RWPE1 (cell line): ENCODE measurements around the gene LMF2.

Experiments
- CTCF ChIA-PET: fragments of 350-600 bp; sonication (Branson Sonifier 250); formaldehyde crosslinking; extraction: SDS; loops from one replicate; lab custom pipeline; 2021; lab: Yijun Ruan, JAX
- POLR2A ChIA-PET: fragments of 400-600 bp; formaldehyde crosslinking; extraction: SDS; loops from one replicate; lab custom pipeline; 2020; ENCODE audit warnings: antibody characterized with exemption; ENCODE audit not compliant: low non-redundant PET; lab: Yijun Ruan, JAX
- DNase-seq: peaks from one replicate; pipeline ENCODE4 v3.0.0; 2012; ENCODE audit warnings: low spot score
- H3K27ac ChIP-seq: fragments of 450-650 bp; 2 replicates; pipeline ENCODE4 v1.5.1; 2017
- TF ChIP-seq, protein P1 (sequence below): fragments of 450-650 bp; conservative IDR thresholded peaks from 2 replicates; pipeline ENCODE4 v1.5.1; 2017; ENCODE audit warnings: low read depth, mild to moderate bottlenecking

Gene LMF2

GRCh38 chr22:50455201-50455600 is 52.3 kb downstream of the LMF2 start:
- TF ChIP-seq, protein P1, sequence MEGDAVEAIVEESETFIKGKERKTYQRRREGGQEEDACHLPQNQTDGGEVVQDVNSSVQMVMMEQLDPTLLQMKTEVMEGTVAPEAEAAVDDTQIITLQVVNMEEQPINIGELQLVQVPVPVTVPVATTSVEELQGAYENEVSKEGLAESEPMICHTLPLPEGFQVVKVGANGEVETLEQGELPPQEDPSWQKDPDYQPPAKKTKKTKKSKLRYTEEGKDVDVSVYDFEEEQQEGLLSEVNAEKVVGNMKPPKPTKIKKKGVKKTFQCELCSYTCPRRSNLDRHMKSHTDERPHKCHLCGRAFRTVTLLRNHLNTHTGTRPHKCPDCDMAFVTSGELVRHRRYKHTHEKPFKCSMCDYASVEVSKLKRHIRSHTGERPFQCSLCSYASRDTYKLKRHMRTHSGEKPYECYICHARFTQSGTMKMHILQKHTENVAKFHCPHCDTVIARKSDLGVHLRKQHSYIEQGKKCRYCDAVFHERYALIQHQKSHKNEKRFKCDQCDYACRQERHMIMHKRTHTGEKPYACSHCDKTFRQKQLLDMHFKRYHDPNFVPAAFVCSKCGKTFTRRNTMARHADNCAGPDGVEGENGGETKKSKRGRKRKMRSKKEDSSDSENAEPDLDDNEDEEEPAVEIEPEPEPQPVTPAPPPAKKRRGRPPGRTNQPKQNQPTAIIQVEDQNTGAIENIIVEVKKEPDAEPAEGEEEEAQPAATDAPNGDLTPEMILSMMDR: no peak
- CTCF ChIA-PET: interaction anchor here (0.6 kb wide), 1 partner anchor 10 kb away, joined by 4 read pairs; no protein-coding TSS in a partner anchor
- DNase-seq: no peak
- no peak overlapping the region for H3K27ac ChIP-seq
- POLR2A ChIA-PET: no interaction called here

GRCh38 chr22:50454556-50455075 is 52.9 kb downstream of the LMF2 start:
- CTCF ChIA-PET: no interaction called here
- H3K27ac ChIP-seq: no peak overlapping the region
- DNase-seq: no peak
- POLR2A ChIA-PET: no interaction called here
- TF ChIP-seq, protein P1: no peak
